Measurements from ENCODE around the gene HDAC2. TPM values are rescaled to one million over a fixed set of nuclear protein-coding genes. Genes with fewer than 3 reads are reported as not detected.
"Not testable (repeated sequence)": the region's sequence is repeated elsewhere in the genome, so short reads cannot be mapped to it uniquely, and the experiment has no call there.

The HDAC2 gene
- total RNA-seq, 1 experiment from 2014 or later: 321 TPM

GRCh38 chr6:113920663-113921267, 50.2 kb downstream of the HDAC2 start:
- Mint-ChIP-seq H3K4me1 (no peaks in the 10 kb centered on the region), H3K27ac (no peak overlapping the region), H3K4me3 (no peak overlapping the region), H3K36me3 (no peaks in the 10 kb centered on the region), H3K9me3 (no peaks in the 10 kb centered on the region), H3K27me3 (ENCODE audit: low read depth) (no peaks in the 10 kb centered on the region)
- ChIA-PET CTCF (interaction anchor here (0.8 to 1.5 kb wide), 2 partner anchors 11 to 12 kb away, joined by 3 to 6 read pairs; no protein-coding TSS in a partner anchor), POLR2A (no interaction called here)
- TF ChIP-seq TP53 (CRISPR knock-in tag; IDR thresholded peaks at IDR 0.05) (no peak), RELA (CRISPR knock-in tag; IDR thresholded peaks at IDR 0.05; ENCODE audit: borderline replicate concordance) (no peak)
- TF ChIP-seq, protein P1, sequence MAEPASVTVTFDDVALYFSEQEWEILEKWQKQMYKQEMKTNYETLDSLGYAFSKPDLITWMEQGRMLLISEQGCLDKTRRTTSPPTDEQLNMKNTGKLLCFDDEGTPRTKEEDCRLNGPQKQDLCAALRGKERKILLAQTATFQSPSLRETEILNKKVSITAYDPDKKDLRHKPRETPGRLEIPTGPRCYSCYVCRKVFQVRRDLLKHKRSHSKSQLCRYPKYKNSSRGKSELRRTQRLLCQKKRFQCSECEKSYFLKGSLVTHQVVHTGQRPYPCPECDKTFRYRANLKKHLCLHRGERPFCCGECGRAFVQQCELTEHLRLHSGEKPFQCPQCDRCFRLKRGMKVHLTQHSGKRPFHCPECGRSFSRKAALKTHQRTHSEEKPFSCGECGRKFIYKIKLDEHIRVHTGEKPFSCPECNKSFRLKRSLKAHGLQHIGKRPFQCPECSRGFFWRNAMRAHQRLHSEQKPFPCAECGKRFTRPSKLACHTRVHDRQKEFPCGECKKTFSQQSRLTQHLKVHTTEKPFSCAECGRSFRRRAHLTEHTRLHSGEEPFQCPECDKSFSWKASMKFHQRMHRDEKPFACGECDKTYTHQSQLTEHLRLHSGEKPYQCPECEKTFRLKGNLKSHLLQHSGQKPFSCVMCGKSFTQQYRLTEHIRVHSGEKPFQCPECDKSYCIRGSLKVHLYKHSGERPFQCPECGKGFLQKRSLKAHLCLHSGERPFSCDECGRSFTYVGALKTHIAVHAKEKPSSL (CRISPR knock-in tag; conservative IDR thresholded peaks at IDR 0.05): no peak
- DNase-seq (ENCODE audit: low spot score): no peak
- no peak for ATAC-seq

GRCh38 chr6:113910285-113910684, 60.7 kb downstream of the HDAC2 start:
- ATAC-seq; H3K36me3 Mint-ChIP-seq; H3K4me3 Mint-ChIP-seq; POLR2A ChIA-PET; H3K4me1 Mint-ChIP-seq; DNase-seq (ENCODE audit: low spot score); H3K9me3 Mint-ChIP-seq; H3K27me3 Mint-ChIP-seq (ENCODE audit: low read depth); H3K27ac Mint-ChIP-seq: not testable (repeated sequence)
- CTCF ChIA-PET: interaction anchor here (1.4 to 2.1 kb wide), 3 partner anchors 21 to 52 kb away, joined by 3 to 9 read pairs (median 6); no protein-coding TSS in a partner anchor

DNA sequence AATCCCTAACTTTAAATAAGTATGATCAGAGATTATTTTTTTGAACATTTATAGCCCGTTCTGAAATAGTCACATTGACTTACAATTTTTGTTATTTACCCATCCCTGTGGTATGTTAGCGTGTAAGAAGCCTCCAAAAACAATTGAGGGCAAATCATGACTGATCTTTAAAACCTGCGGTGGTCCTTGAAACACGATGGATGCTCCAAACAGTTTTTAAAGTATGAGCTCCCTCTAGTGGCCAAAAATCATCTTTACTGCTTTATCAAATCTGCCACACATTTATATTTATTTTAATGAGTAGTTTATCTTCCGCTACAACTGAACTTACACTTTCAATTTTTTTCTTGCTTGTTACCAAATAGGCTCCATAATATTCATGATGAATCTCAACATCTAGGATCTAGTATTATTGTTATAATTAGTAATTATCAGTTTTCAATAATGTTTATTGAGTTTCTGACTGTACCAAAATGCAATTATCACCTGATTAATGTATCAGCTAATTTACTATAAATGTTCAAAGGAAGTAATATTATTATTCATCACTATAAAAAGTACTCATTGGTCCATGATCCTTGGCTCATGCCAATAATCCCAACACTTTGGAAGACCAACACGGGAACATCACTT, 61.6 kb downstream of the HDAC2 start:
- ATAC-seq (peak; percentile 38), DNase-seq (ENCODE audit: low spot score) (no peak)
- H3K27ac Mint-ChIP-seq: no peak overlapping the region
- H3K4me1 Mint-ChIP-seq: peaks cover 2% of the 10 kb centered on the region; the same call in 1 of the 2 replicates
- ChIA-PET POLR2A (no interaction called here), CTCF (interaction anchor here (0.5 to 2.1 kb wide), 13 partner anchors 9 to 236 kb away, joined by 3 to 9 read pairs (median 4); no protein-coding TSS in a partner anchor)
- TF ChIP-seq TCF7 (CRISPR knock-in tag; IDR thresholded peaks at IDR 0.05; ENCODE audit: low read depth) (no peak), CTCF (IDR thresholded peaks at IDR 0.05) (peak; percentile 63), ELF4 (CRISPR knock-in tag; IDR thresholded peaks at IDR 0.05; ENCODE audit: low read depth) (no peak)
- H3K4me3 Mint-ChIP-seq: no peak overlapping the region
- peaks cover 3% of the 10 kb centered on the region; the same call in 1 of the 2 replicates for H3K27me3 Mint-ChIP-seq (ENCODE audit: low read depth)
- H3K9me3 Mint-ChIP-seq: no peaks in the 10 kb centered on the region
- H3K36me3 Mint-ChIP-seq: no peaks in the 10 kb centered on the region

- Mint-ChIP-seq H3K36me3 (no peaks in the 10 kb centered on the region), H3K9me3 (no peaks in the 10 kb centered on the region), H3K27me3 (ENCODE audit: low read depth) (peaks cover 3% of the 10 kb centered on the region; the same call in 1 of the 2 replicates), H3K27ac (no peak overlapping the region), H3K4me3 (no peak overlapping the region), H3K4me1 (peaks cover 7% of the 10 kb centered on the region; the same call in 1 of the 2 replicates)
- ChIA-PET CTCF (interaction anchor here (0.5 to 2.1 kb wide), 12 partner anchors 9 to 132 kb away, joined by 3 to 9 read pairs (median 4); no protein-coding TSS in a partner anchor), POLR2A (no interaction called here)
- DNase-seq (ENCODE audit: low spot score) (no peak), ATAC-seq (no peak)
- TF ChIP-seq, protein P2, sequence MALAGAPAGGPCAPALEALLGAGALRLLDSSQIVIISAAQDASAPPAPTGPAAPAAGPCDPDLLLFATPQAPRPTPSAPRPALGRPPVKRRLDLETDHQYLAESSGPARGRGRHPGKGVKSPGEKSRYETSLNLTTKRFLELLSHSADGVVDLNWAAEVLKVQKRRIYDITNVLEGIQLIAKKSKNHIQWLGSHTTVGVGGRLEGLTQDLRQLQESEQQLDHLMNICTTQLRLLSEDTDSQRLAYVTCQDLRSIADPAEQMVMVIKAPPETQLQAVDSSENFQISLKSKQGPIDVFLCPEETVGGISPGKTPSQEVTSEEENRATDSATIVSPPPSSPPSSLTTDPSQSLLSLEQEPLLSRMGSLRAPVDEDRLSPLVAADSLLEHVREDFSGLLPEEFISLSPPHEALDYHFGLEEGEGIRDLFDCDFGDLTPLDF (CRISPR knock-in tag; IDR thresholded peaks at IDR 0.05): no peak
- TF ChIP-seq CTCF (IDR thresholded peaks at IDR 0.05): no peak
- TF ChIP-seq CDX4 (CRISPR knock-in tag; IDR thresholded peaks at IDR 0.05; ENCODE audit: borderline replicate concordance): no peak
- no peak for TF ChIP-seq GABPB1 (CRISPR knock-in tag; IDR thresholded peaks at IDR 0.05)
- TF ChIP-seq ZNF138 (CRISPR knock-in tag; conservative IDR thresholded peaks at IDR 0.05): no peak
- TF ChIP-seq NFYB (CRISPR knock-in tag; conservative IDR thresholded peaks at IDR 0.05; ENCODE audit: low read depth): no peak
- TF ChIP-seq, protein P3, sequence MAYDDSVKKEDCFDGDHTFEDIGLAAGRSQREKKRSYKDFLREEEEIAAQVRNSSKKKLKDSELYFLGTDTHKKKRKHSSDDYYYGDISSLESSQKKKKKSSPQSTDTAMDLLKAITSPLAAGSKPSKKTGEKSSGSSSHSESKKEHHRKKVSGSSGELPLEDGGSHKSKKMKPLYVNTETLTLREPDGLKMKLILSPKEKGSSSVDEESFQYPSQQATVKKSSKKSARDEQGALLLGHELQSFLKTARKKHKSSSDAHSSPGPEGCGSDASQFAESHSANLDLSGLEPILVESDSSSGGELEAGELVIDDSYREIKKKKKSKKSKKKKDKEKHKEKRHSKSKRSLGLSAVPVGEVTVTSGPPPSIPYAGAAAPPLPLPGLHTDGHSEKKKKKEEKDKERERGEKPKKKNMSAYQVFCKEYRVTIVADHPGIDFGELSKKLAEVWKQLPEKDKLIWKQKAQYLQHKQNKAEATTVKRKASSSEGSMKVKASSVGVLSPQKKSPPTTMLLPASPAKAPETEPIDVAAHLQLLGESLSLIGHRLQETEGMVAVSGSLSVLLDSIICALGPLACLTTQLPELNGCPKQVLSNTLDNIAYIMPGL (CRISPR knock-in tag; IDR thresholded peaks at IDR 0.05): no peak
- no peak for TF ChIP-seq ATF3 (CRISPR knock-in tag; conservative IDR thresholded peaks at IDR 0.05)
- TF ChIP-seq JUN (CRISPR knock-in tag; IDR thresholded peaks at IDR 0.05): no peak
Observed at GRCh38 chr6:113908801-113909200, 62.1 kb downstream of the HDAC2 start.

All from WTC11 (cell line).